A204.1 (cell line): ENCODE results near the gene CACNA1H.

ENCODE experiments used
- FAIRE-seq: peaks from 2 replicates; lab custom pipeline; 2012; peaks lifted over from hg19 to GRCh38; lab: Jason Lieb, UNC

The CACNA1H gene

DNA sequence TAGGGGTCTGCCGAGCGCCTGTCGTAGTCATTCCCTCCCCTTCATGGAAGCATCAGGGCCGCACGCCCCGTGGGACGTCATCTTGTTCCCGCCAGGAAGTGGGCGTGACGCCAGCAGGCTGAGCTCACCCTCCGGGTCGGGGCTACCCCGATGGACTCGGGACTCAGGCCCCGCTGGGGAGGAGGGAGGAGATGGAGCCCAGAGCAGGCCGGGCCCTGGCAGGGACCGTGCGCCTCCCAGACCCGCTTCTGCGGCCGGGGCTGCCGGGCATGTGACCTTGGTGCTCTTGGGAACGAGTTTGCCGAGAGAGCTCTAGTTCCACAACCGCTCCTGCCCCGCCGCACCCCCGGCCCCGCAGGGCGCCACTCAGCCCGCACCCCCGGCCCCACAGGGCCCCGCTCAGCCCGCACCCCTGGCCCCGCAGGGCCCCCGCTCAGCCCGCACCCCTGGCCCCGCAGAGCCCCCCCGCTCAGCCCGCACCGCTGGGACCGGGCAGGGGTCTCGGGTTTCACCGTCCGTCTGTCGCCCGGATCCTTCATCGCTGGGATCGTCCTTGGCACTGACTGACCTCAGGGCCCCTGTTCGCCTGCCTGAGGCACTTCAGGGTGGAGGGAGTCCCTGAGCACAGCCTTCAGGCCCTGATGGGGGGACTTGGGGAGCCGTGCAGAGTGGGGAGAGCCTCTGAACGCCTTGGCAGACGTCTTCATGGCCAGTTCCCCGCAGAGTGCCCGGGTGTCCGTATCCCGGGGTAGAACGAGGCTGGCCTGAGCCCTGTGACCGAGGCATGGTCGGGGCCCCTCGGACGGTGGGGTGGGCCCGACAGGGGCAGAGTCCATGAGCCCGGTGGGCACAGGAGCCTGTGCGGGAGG lies 5.8 kb downstream of the CACNA1H start:
- no peak for FAIRE-seq

DNA sequence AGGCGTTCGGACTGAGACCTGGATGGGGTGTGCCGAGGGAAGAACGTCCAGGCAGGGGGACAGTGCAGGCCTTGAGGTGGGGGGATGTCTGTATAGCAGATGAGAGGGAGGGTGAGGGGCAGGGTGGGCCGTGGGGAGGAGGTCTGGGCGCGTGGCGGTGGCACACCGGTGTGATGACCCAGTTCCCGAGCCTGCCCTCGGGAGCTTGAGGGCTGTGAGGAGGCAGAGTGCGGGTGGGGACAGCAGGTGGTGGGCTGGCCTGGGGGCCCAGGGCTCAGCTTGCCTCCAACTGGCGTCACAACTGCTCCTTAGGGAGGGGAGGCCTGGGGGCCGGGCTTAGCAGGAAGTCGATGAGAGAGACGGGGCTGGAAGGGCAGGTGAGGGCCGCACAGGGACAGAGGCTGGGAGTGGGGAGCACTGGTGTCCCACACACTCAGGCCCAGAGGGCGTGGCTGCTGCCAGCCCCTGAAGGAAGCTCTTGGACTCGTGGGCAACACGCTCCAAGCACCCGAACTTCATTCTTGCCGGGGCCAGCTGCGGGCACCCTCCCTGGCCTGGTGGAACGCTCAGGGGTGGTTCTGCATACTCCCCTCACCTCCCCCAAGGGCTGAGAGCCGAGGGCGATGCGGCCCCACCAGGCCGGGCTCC lies 6.5 kb downstream of the CACNA1H start:
- FAIRE-seq: no peak

DNA sequence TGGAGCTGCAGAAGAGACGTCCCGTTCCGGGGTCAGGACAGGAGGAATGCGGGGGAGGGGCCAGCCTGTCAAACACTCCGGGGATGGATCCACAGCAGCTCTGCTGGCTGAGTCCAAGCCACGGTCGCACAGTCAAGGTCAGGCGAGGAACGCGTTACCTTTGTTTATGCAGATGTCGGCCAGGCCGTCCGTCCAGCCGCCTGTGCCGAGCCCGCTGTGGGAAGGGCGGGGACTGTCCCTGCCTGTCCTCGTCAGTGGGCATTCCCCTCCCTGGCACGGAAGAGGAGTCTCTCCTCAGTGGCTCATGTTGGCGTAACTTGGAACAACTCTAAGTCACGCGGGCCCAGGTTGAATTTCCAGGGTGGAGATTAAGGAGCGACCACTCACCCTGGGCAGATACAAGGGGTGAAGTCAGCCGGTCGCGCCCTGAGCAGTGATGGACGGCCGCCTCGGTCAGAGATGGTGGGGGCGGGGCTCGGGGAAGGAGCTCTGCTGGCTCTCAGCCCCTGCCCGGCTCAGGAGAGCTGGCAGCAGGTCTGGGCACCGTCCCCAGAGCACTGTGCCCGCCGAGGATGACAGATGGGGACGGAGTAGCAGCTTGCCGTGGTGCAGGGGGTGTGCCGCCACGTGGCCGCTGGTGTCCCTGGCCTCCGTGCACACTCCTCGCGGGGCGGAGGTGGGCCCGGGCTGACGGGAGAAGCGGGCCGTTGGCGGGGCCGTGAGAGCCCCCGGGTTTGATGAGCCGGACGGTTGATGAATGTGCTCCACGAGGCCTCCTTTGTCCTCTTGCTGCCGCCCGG lies 7.3 kb downstream of the CACNA1H start:
- no peak for FAIRE-seq

DNA sequence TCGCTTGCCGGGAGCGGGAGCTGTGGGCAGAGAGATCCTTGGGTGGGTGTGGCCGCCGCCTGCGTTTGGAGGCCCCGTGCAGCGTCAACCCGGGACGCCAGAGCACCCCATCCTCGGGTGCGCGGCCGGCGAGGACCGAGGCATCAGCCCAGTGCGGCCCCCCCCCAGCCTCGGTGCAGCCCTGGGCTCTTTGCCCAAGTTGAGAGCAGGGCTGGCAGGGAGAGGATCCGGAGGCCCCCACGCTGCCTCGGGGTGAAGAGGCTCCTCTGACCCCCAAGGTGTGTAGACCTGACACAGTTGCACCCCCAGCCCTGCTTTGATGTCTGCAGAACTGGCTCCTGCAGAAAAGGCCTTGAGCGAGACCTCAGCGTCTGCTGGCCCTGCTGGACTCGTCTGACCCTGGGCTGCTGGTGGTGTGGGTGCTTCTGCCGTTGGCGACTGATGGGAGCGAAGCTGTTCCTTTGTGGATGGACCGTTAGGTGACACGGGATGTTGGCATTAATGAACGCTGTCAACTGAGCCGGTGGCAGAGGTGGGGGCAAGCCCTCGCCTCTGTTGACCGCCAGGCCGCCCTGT lies 8.0 kb downstream of the CACNA1H start:
- FAIRE-seq: no peak

DNA sequence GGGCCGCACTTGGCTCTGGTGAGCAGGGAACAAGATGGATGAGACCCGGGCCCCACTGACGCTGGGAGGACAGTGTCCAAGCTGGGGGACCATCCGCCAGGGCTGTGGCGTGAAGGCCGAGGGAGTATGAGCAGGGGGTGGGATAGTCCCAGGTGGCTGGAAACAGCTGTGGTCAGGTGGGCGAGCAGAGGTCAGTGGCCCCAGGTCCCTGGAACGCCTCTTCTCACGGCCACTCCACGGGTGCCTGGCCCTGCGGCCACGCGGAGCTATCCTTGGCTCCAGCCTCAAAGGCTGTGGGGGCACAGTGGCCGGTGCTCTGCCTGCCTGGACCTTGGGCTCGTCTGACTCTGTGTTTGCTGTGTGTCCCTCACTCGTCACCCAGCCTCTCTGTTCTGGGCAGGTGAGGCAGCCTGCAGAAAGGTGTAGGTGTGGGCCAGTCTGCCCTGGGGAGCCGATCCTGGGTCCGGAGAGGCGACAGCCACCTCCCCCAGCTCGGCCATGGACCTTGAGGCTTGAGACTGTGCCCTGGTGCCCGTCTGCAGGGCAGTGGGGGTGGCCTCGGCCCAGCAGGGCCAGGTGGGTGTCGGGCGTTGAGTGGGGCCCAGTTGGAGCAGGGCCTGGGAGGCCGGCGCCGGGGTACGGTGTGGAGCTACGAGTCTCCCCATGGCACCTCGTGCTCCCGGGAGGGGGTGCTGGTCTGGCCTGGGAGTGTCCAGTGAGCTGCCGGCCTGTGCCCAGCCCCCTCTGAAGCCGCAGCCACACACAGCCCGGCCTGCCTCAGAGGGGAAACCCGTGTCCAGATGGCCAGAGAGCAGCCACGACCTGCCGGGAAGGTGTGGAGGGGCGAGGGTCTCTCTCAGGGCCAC lies 10.0 kb downstream of the CACNA1H start:
- FAIRE-seq: no peak

DNA sequence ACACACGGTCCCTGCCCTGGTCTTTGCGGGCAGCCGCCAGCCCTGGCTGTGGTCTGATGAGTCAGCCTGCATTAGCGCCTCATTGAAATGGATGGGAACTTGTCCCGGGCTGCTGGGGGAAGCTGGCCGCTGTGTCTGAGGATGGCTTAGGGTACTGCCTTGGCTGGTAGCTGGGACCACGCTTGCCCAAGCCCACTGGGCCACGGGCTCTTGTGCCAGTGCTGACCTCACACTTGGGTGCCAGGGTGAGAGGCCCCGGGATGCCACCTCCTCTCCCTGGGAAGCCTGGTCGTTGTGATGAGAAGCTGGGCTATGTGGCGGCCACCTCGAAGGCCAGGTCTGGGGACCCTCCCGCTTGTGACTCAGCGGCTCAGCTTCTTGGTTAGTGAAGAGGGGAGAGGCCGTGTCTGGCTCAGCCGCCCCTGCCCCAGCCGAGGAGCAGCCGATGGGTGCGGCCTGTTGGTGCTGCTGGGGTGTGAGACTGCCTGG lies 10.7 kb downstream of the CACNA1H start:
- FAIRE-seq: no peak

DNA sequence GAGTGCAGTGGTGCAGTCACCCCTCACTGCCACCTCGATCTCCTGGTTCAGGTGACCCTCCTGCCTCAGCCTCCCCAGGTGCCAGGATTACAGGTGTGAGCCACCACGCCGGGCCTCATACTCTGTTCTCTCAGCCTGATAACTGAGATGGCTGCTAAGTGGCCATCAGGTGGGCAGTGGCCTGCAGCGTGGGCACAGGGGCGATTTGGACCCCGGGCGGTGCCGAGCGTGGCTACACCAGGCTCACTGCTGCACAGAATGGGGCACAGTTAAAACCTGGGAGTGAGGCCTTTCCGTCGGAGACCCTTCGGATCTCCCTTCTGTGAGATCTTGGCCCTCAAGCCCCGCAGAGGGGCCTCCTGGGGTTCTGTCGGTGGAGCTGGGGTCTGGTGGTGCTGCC lies 11.5 kb downstream of the CACNA1H start:
- FAIRE-seq: no peak

DNA sequence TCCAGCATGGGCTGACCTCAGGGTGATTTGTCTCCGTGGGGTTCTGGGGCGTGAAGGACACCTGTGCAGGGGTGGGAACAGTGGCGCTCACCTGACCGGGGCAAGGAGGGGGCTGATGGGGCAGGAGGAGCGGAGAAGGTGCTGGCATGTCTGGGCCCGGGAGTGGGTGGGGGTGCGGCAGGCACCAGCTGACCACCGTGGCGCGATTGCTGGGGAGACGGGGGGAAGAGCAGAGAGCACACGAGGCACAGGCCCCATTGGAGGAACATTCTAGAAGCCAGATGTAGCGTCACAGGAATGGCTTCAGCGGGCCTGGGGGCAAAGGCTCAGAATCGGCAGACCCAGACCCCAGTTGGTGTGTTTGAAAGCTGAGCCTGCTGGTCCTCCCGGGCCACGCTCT lies 12.1 kb downstream of the CACNA1H start:
- no peak for FAIRE-seq

DNA sequence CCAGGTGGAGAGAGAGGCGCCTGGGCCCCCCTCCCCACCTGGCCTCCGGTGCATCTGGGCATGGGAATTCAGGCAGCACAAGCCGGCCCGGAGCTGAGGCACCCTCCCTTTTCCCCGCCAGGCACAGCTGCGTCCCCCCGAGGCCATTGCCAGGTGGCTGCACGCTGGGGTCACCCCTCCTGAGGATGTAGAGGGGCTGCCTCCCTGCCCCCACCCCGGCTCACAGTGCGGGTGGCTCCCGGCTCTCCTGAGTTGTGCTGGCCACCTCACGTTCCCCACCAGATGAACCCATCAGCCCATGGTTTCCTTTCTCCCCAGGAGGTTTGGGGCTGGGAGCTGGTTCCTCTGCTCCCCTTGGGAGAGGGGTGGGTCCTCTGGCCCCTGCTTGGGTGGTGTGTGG lies 12.6 kb downstream of the CACNA1H start:
- FAIRE-seq: no peak

DNA sequence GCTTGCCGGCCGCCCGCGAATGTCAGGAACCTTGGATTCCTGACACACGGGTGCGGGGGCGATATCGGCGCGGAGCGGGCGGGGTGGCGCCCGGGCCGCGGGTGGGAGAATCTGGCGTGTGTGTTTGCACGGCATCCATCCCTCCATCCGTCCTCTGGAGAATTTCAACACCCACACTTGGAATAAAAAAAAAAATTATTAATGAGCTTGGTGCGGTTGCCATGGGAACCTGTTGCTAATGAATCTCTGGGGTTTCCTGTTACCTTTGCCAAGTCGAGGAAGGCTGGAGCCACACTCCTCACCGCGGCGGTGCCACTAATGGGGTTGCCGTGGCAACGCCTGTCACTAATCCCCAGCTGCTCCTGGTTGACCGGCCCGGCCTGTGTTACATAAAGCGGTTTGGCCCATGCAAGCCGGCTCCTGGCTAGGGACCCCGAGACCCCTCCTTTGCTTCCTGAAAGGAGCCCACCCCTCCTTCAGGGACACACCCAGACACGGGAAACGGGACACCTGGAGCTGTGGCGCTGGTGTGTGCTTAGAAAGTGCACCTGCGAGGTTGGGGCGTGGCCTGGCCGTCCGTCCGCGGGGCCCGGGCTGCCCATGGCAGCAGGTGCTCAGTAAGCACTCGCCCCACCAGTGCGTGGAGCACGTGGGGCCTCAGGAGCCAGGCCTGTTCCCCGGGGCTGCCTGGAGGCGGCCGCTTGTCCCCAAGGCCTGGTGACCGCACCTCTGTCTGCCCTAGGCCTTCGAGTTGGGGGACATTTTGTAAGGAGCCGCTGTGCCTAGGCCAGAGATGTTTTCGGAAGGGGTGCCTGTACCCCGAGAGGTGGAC lies 14.6 kb downstream of the CACNA1H start:
- FAIRE-seq: no peak

DNA sequence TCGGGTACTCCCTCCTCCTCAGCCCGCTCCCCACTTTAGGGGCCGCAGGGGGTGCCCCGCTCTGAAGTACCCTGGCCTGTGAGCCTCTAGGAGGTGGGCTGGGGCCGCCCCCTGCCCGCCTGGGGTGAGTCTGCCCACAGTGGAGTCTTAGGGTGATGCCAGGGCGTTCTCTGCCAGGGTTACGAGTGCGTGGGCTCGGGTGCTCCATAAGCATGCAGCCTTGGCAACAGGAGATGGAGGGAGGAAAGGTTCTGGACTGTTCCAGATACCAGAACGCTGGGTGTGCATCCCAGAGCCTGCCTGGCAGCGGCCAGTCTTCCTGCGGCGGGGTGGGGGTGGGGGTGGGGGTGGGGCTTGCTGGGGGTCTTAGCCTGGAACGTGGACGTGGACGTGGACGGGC lies 15.9 kb downstream of the CACNA1H start:
- FAIRE-seq: no peak

DNA sequence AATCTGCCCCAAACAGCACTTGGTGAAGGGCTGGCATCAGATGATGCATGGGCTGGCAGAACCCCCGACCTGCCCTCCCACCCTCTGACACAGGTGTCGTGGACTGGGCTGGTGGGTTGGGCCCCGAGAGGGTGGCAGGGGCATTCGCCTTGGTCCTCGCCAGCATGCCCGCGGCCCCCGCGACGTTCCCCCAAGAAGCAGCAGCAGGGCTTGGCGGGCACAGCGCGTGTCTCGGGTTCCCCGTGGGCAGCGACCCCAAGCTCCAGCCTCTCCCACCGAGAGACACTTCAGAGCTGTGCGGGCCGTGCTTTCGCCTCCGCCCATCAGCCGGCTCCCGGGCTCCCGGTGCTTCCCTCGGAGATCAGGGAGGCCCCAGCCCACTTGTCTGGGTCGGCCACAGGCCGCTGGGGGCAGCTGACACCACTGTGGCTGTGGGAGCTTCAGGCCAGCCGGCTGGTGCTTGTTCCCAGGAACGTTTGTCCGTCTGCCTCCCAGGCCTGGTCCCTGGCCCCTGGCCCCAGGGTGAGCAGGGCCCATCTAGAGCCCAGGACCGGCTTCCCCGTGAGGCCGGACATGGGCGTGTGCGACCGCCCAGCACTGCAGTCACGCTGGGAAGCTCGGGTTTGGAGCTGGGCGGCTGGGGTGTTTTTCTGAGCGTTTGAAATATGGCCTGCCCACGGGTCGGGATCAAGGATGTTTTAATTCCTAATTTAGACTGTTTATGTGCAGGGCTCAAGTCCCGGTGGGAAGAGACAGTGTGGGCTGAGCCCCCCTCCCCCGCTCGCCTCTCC lies 16.6 kb downstream of the CACNA1H start:
- no peak for FAIRE-seq

DNA sequence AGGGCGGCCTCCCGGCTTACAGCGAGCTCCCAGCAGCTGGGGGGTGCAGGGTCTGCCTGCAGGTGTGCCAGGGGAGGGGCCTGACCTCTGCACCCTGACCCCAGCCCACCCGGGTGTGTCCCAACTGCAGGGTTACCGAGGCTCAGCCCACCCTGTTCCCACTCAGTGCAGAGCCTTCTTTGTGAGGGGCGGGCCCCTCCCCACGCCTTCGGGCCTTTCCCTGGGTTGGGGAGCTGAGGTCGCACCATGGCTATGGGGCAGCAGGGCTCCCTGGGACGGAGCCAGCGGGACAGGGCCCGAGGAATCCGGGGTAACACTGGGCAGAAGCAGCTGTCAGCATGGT lies 17.1 kb downstream of the CACNA1H start:
- no peak for FAIRE-seq

DNA sequence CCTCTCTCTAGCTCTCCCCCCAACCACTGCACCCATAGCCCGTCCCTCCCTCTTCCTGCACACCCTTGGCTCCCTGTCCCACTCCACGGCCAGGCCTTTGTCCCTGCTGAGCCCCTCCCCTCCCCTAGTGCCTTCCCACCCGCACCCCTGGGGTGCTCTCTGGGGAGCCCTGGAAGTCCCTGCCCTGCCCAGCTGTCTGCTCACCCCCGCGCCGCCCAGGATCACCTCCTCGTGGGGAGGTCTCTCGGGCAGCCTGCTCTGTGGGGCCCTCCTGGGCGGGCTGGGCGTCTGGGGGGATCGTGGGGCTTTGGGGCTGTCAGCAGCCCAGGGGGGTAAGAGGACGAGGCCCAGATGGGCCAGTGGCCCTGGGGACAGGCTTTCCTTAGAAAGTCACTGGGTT lies 18.1 kb downstream of the CACNA1H start:
- FAIRE-seq: no peak

DNA sequence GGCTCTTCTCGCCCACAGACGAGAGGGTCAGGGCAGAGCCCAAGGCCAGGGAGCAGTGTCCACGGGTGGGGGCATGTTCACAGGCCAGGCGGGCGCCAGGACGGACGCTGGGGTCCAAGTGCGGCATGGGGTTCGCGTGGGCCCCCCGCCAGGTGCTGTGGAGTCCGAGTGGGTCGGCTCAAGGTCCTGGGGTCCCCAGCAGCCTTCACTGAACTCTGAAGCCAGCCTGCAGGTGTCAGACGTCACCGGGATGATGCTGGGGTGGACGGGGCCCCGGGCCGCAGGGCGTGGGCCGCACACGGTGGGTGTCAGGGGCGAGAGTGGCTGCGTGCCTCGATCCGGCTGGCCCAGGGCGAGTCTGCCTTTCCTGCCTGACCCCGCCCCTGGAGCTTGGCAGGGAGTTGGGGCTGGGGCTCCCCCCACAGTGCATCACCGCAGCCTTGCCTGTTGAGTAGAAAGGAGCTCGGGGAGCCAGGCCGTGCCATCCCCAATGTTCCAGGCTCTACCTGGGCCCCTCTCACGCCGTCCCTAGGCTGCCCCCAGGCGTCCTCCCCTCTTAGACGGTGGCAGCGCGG lies 19.0 kb downstream of the CACNA1H start:
- FAIRE-seq: no peak

DNA sequence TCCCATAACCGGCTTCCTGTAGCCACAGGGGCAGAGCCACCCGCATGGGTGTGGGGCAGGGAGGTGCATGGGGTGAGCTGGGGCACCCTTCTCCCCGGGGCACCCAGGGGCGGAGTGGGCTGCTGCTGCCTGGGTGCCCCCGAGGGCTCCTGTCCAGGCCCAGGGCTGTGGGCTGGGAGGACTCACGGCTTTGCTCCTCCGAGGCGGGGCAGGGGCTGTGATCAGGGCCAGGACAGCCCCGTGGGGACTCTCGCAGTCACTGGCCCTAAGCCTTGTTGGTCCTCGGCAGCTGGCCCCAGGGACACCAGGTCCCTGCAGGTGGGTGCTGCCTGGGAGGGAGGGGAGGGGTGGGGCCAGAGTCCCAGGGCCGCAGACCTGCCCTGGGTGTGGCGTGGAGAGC lies 19.7 kb downstream of the CACNA1H start:
- no peak for FAIRE-seq

DNA sequence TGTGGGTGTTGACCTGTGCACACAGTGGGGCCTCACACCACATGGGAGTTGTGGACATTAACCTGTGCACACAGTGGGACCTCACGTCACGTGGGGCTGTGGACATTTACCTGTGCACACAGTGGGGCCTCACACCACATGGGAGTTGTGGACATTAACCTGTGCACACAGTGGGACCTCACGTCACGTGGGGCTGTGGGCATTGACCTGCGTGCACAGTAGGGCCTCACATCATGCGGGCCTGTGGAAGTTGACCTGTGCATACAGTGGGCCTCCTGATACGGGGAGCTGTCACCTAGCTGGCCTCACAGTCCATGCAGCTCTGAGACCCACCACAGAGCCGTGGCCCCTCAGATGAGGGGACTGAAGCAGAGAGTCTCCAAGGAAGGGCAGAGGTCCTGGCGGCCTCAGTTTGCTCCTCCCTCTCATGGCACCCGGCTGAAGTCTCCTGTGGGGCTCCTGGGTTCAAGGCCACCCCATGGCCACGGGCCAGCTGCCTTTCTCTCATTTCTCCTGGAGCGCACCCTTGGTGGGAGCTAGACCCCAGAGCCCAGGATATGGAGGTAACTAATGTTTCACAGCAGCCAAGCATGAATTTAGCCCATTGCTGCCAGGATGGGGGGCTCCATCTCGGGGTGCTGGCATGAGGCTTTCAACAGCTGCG lies 21.0 kb downstream of the CACNA1H start:
- no peak for FAIRE-seq

DNA sequence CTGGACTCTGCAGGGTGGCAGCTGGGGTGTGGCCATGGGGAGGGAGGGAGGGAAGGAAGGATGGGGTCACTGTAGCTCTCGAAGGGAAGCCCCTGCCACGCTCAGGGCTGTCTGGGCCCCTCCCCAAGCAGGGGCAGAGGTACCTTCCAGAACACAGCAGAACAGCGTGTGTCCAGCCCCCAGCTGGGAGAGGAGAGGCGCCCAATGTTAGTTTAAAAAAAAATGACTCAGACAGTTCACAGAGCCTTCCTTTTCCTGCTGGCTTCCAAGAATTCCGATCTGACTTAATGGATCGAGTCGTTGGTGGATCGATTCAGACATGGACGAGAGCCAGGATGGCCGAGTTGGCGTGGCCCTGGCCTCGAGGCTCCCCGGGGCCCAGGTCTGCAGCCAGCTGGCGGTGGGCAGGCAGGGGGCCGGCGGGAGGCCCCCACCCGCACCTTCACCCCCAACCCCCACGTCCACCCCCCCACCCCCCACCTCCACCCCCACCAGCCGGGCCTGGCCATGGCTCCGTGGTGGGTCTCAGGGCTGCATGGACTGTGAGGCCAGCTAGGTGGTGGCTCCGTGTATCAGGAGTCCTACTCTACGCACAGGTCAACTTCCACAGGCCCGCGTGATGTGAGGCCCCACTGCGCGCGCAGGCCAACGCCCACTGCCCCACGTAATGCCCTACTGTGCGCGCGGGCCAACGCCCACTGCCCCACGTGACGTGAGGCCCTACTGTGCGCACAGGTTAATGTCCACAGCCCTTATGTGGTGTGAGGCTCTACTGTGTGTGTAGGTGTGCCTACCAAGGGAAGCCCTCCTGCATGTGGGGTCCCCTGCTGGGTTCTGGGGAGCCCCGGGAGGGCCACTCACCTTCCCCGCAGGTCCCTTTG lies 21.8 kb downstream of the CACNA1H start:
- FAIRE-seq: no peak
